ENCODE measurements around the gene FA2H.
"Not testable (repeated sequence)": the region's sequence is repeated elsewhere in the genome, so short reads cannot be mapped to it uniquely, and the experiment has no call there.

The FA2H gene

GRCh38 chr16:74724820-74725549 lies 49.6 kb downstream of the FA2H start:
- no peak for DNase-seq (ENCODE audit: low read depth in 2 of 2)

- DNase-seq (ENCODE audit: low read depth in 2 of 2), result no peak
These were observed 51.4 kb downstream of the FA2H start for GRCh38 chr16:74723256-74723655.

- not testable (repeated sequence) for DNase-seq (ENCODE audit: low read depth in 2 of 2)
These were observed 52.5 kb downstream of the FA2H start for GRCh38 chr16:74722156-74722555.

- DNase-seq (ENCODE audit: low read depth in 2 of 2), result no peak
These were observed 52.9 kb downstream of the FA2H start for GRCh38 chr16:74721716-74722115.

GRCh38 chr16:74720579-74720978 lies 54.0 kb downstream of the FA2H start:
- DNase-seq (ENCODE audit: low read depth in 2 of 2), result no peak

GRCh38 chr16:74718741-74719610 lies 55.6 kb downstream of the FA2H start:
- no peak for DNase-seq (ENCODE audit: low read depth in 2 of 2)

- DNase-seq (ENCODE audit: low read depth in 2 of 2), result no peak
These were observed 56.5 kb downstream of the FA2H start for GRCh38 chr16:74718140-74718539.

- no peak for DNase-seq (ENCODE audit: low read depth in 2 of 2)
These were observed 57.3 kb downstream of the FA2H start for GRCh38 chr16:74717367-74717766.

GRCh38 chr16:74716355-74716754 lies 58.3 kb downstream of the FA2H start:
- DNase-seq (ENCODE audit: low read depth in 2 of 2), result no peak

- DNase-seq (ENCODE audit: low read depth in 2 of 2), result no peak
These were observed 60.7 kb downstream of the FA2H start for GRCh38 chr16:74713876-74714275.

GRCh38 chr16:74713325-74713724 lies 61.3 kb downstream of the FA2H start:
- DNase-seq (ENCODE audit: low read depth in 2 of 2), result no peak

- no peak for DNase-seq (ENCODE audit: low read depth in 2 of 2)
These were observed 62.7 kb downstream of the FA2H start for GRCh38 chr16:74711938-74712337.

GRCh38 chr16:74710401-74710800 lies 64.2 kb downstream of the FA2H start:
- DNase-seq (ENCODE audit: low read depth in 2 of 2), result no peak

- peak; percentile 65 to 68 for DNase-seq (ENCODE audit: low read depth in 2 of 2)
These were observed 65.2 kb downstream of the FA2H start for GRCh38 chr16:74709441-74709877.

- peak; percentile 39 to 49 for DNase-seq (ENCODE audit: low read depth in 2 of 2)
These were observed 74.0 kb downstream of the FA2H start, which contains the start of gene MLKL for GRCh38 chr16:74700438-74701225. TSS of gene MLKL (minus strand) at chr16:74700862. CDS start at chr16:74695757, 5,105 bp downstream.

GRCh38 chr16:74700116-74700437 lies 74.5 kb downstream of the FA2H start:
- DNase-seq (ENCODE audit: low read depth in 2 of 2), result peak; percentile 7 to 13

- DNase-seq (ENCODE audit: low read depth in 2 of 2), result no peak
These were observed 75.0 kb downstream of the FA2H start for GRCh38 chr16:74699666-74700065.

- no peak for DNase-seq (ENCODE audit: low read depth in 2 of 2)
These were observed 76.4 kb downstream of the FA2H start for GRCh38 chr16:74698222-74698621.

GRCh38 chr16:74695450-74696422 lies 78.9 kb downstream of the FA2H start:
- DNase-seq (ENCODE audit: low read depth in 2 of 2), result peak; percentile 25 to 28

- no peak for DNase-seq (ENCODE audit: low read depth in 2 of 2)
These were observed 83.3 kb downstream of the FA2H start for GRCh38 chr16:74691093-74691855.
